Posterior cingulate gyrus (tissue), 11 donors: ENCODE results near the gene MCM8.

Experiments
- DNase-seq, 10 donors: peaks; one replicate each; pipeline versions ENCODE4 v3.0.0 to v3.0.0-alpha.2; 2020 to 2021; ENCODE audit warnings: mixed read lengths in 3 of 10
- intact Hi-C: fragments of 100-400 bp; cut with DNase I; formaldehyde crosslinking; loops from one replicate; pipeline ENCODE4 v1.15.1; 2023

Gene MCM8

GRCh38 chr20:5938456-5939029 lies 11.9 kb upstream of the MCM8 start:
- intact Hi-C loops, result loop anchor here (10.0 kb wide), 1 partner anchor 414 kb away; no protein-coding TSS in a partner anchor
- no peak for DNase-seq

GRCh38 chr20:5945963-5946362 lies 4.5 kb upstream of the MCM8 start:
- intact Hi-C loops, result no loop called here
- DNase-seq, result no peak

- DNase-seq, result no peak
- intact Hi-C loops, result no loop called here
Observed at GRCh38 chr20:5947276-5947675, 3.2 kb upstream of the MCM8 start.

GRCh38 chr20:5949943-5950270 lies 545 bp upstream of the MCM8 start:
- DNase-seq, result no peak
- intact Hi-C loops, result no loop called here

- no peak for DNase-seq
- intact Hi-C loops, result no loop called here
Observed at GRCh38 chr20:5967469-5967868, 17.0 kb downstream of the MCM8 start.

- DNase-seq, result no peak
- intact Hi-C loops, result no loop called here
Observed at GRCh38 chr20:5968462-5968861, 18.0 kb downstream of the MCM8 start.

GRCh38 chr20:5969348-5969935 lies 19.0 kb downstream of the MCM8 start:
- intact Hi-C loops, result no loop called here
- DNase-seq, result no peak

- intact Hi-C loops, result no loop called here
- DNase-seq, result no peak
Observed at GRCh38 chr20:5969940-5970339, 19.5 kb downstream of the MCM8 start.

GRCh38 chr20:5970381-5970780 lies 19.9 kb downstream of the MCM8 start:
- intact Hi-C loops, result no loop called here
- DNase-seq, result no peak

GRCh38 chr20:5971203-5971602 lies 20.8 kb downstream of the MCM8 start:
- DNase-seq, result no peak
- intact Hi-C loops, result no loop called here

- intact Hi-C loops, result no loop called here
- DNase-seq, result no peak
Observed at GRCh38 chr20:5973172-5973571, 22.7 kb downstream of the MCM8 start.

GRCh38 chr20:5973971-5974370 lies 23.5 kb downstream of the MCM8 start:
- DNase-seq, result no peak

GRCh38 chr20:5974531-5974930 lies 24.1 kb downstream of the MCM8 start:
- intact Hi-C loops, result no loop called here

More at GRCh38 chr20:5973971-5974370, 23.5 kb downstream of the MCM8 start:
- intact Hi-C loops, result no loop called here

GRCh38 chr20:5975778-5976177 lies 25.3 kb downstream of the MCM8 start:
- intact Hi-C loops, result no loop called here
- no peak for DNase-seq

More at GRCh38 chr20:5974531-5974930, 24.1 kb downstream of the MCM8 start:
- DNase-seq, result no peak

GRCh38 chr20:5977223-5977622 lies 26.8 kb downstream of the MCM8 start:
- intact Hi-C loops, result no loop called here
- DNase-seq, result no peak

GRCh38 chr20:5977975-5978374 lies 27.5 kb downstream of the MCM8 start:
- intact Hi-C loops, result no loop called here
- no peak for DNase-seq

GRCh38 chr20:5979801-5980200 lies 29.3 kb downstream of the MCM8 start:
- no peak for DNase-seq
- intact Hi-C loops, result no loop called here

GRCh38 chr20:5980720-5981538 lies 30.5 kb downstream of the MCM8 start:
- intact Hi-C loops, result no loop called here
- DNase-seq, result no peak

- DNase-seq, result no peak
- intact Hi-C loops, result no loop called here
Observed at GRCh38 chr20:5987383-5987782, 36.9 kb downstream of the MCM8 start.

GRCh38 chr20:5989539-5989938 lies 39.1 kb downstream of the MCM8 start:
- intact Hi-C loops, result no loop called here
- no peak for DNase-seq

- DNase-seq, result no peak
- intact Hi-C loops, result no loop called here
Observed at GRCh38 chr20:5990946-5991345, 40.5 kb downstream of the MCM8 start.
